Measurements from ENCODE around the gene SCIN.

- TF ChIP-seq EZH2 (IDR thresholded peaks at IDR 0.05; ENCODE audit: borderline replicate concordance, low read depth, low read length, severe bottlenecking) (no peak), CTCF (IDR thresholded peaks at IDR 0.05; ENCODE audit: borderline replicate concordance, extremely low read depth, low read length, poor library complexity, severe bottlenecking) (no peak)
Measured at GRCh38 chr7:12630513-12630819, 59.9 kb downstream of the SCIN start.

All from DND-41 (cell line).